Retinal pigment epithelial cell (primary cell): Measurements from ENCODE around the gene TRIB2.
A peak's percentile ranks its signal among the peaks of the same experiment; 100 is the strongest.

Source experiments
- DNase-seq: peaks from one replicate; pipeline ENCODE4 v3.0.0-alpha.2; 2010; ENCODE audit warnings: low read depth
- H3K4me3 ChIP-seq: 2 replicates; pipeline ENCODE4 v1.5.1; 2011; ENCODE audit warnings: mild to moderate bottlenecking, low read length, control low read depth, moderate library complexity
- CTCF ChIP-seq: conservative IDR thresholded peaks from 2 replicates; pipeline ENCODE4 v1.5.1; 2011; ENCODE audit warnings: low read depth, low read length, control low read depth, inconsistent platforms

Gene TRIB2

GRCh38 chr2:12716282-12717190 lies at the start of gene TRIB2:
Gene TRIB2 (plus strand): TSS chr2:12716936. CDS start chr2:12718308, 1,372 bp downstream.
- peak; percentile 65 for DNase-seq
- peak; percentile 14 for TF ChIP-seq CTCF
- peak within 1 kb of the TSS; percentile 96 for H3K4me3 ChIP-seq

GRCh38 chr2:12669036-12669435 lies 47.7 kb upstream of the TRIB2 start:
- TF ChIP-seq CTCF = no peak
- H3K4me3 ChIP-seq = no peak overlapping the region
- DNase-seq = no peak

- no peak overlapping the region for H3K4me3 ChIP-seq
- no peak for DNase-seq
- TF ChIP-seq CTCF = no peak
Observed at GRCh38 chr2:12672711-12673315, 43.9 kb upstream of the TRIB2 start.

- TF ChIP-seq CTCF = no peak
- H3K4me3 ChIP-seq = no peak overlapping the region
- no peak for DNase-seq
Observed at GRCh38 chr2:12674644-12675328, 42.0 kb upstream of the TRIB2 start.

GRCh38 chr2:12675352-12675795 lies 41.4 kb upstream of the TRIB2 start:
- no peak overlapping the region for H3K4me3 ChIP-seq
- no peak for DNase-seq
- no peak for TF ChIP-seq CTCF

GRCh38 chr2:12675801-12676200 lies 40.9 kb upstream of the TRIB2 start:
- no peak overlapping the region for H3K4me3 ChIP-seq
- DNase-seq = no peak
- no peak for TF ChIP-seq CTCF
